Adrenal gland (tissue), 12 donors: Measurements from ENCODE around the gene ATOH8. TPM values are rescaled to one million over a fixed set of nuclear protein-coding genes. Genes with fewer than 3 reads are reported as not detected.
A peak's percentile ranks its signal among the peaks of the same experiment; 100 is the strongest.

Experiments
- DNase-seq, 7 donors: peaks; one replicate each; pipeline ENCODE4 v3.0.0-alpha.2; 2019 to 2020
- H3K27ac ChIP-seq, 5 donors: fragments of 200-600 bp; sonication (generic) in 4 of 5; 1 replicate in 3 of 5; 2 replicates in 2 of 5; pipeline versions ENCODE4 v1.5.1 to v1.8.0; 2016 to 2020; ENCODE audit warnings: mild to moderate bottlenecking in 1 of 5
- H3K27me3 ChIP-seq: fragments of 200-600 bp; 2 replicates; pipeline ENCODE4 v1.8.0; 2021
- H3K36me3 ChIP-seq, 2 donors: fragments of 200-600 bp; replicated peaks in 1 of 2; 1 replicate in 1 of 2; 2 replicates in 1 of 2; pipeline versions ENCODE4 v1.5.1 to v1.8.0; 2018 to 2022
- H3K4me1 ChIP-seq, 2 donors: fragments of 200-600 bp; replicated peaks in 1 of 2; 1 replicate in 1 of 2; 2 replicates in 1 of 2; pipeline versions ENCODE4 v1.5.1 to v1.8.0; 2018 to 2021
- H3K4me3 ChIP-seq, 4 donors: fragments of 200-600 bp; sonication (generic) in 3 of 4; one replicate each; pipeline ENCODE4 v1.5.1; 2016 to 2018
- H3K9me3 ChIP-seq, 3 donors: fragments of 200-600 bp; sonication (generic) in 1 of 3; replicated peaks in 1 of 3; 1 replicate in 2 of 3; 2 replicates in 1 of 3; pipeline versions ENCODE4 v1.5.1 to v1.8.0; 2016 to 2021
- POLR2A ChIP-seq, 2 donors: fragments of 450-650 bp; IDR thresholded peaks; one replicate each; pipeline ENCODE4 v1.6.1; 2017; ENCODE audit warnings: antibody characterized with exemption in 2 of 2, mild to moderate bottlenecking in 2 of 2, moderate library complexity in 1 of 2
- WGBS, 4 donors: extraction: QIAGEN DNeasy Blood & Tissue Kit in 2 of 4; methylation state at CpG; one replicate each; pipeline versions ENCODE4 v1.1.5 to v1.1.7; 2013 to 2017; 5-methylcytosine and 5-hydroxymethylcytosine counted together
- intact Hi-C, 2 donors: fragments of 100-400 bp; cut with DNase I; formaldehyde crosslinking; loops; one replicate each; pipeline versions ENCODE4 v1.14.1 to v1.15.0; 2022 to 2023
- polyA plus RNA-seq, 3 donors: library from polyadenylated mRNA; stranded (reverse); fragments of 200-250 nt in 2 of 3; fragments of 350-450 nt in 1 of 3; fragmentation: Illumina TruSeq in 1 of 3; extraction: RNeasy Lipid Tissue Mini Kit (QIAGEN cat#74804) in 1 of 3; gene quantifications; one replicate each; pipeline ENCODE4 v1.2.3, GENCODE V29; 2013 to 2014
- total RNA-seq, 9 donors: library from RNA; depleted of rRNA in 4 of 9; stranded (reverse); fragments of >200 nt in 4 of 9; fragments of 120-200 nt in 1 of 9; fragmentation: NEBNext Ultra II Directional in 1 of 9; extraction: Animal tissue kit (Norgen Biotek cat#: 25700) in 1 of 9; gene quantifications; one replicate each; pipeline versions ENCODE4 v1.1.0 to v1.2.4, GENCODE V29; 2013 to 2023
- TF ChIP-seq, protein P1 (sequence below), 6 experiments: fragments of 450-650 bp in 4 of 6; fragments of 200-600 bp in 2 of 6; sonication (generic) in 1 of 6; IDR thresholded peaks; 1 replicate in 5 of 6; 2 replicates in 1 of 6; pipeline versions ENCODE4 v1.5.1 to v1.8.0; 2016 to 2021; ENCODE audit warnings: antibody characterized with exemption in 6 of 6, mild to moderate bottlenecking in 2 of 6, moderate library complexity in 1 of 6
- donor health status: healthy with polysubstance abuse.
- donor health status: Bipolar disorder and iron deficiency.
- donor health status: DM: yes; HTN: yes; CAD: no.
- donor health status: DM: no; HTN: no; CAD: no.
- donor health status: DM: no; HTN: no; CAD: no.
- donor health status: DM: yes; HTN: yes; CAD: no.

Gene ATOH8
- total and polyA plus RNA-seq, 12 donors, result 0.88 to 44.0 (median 6.0) TPM

DNA sequence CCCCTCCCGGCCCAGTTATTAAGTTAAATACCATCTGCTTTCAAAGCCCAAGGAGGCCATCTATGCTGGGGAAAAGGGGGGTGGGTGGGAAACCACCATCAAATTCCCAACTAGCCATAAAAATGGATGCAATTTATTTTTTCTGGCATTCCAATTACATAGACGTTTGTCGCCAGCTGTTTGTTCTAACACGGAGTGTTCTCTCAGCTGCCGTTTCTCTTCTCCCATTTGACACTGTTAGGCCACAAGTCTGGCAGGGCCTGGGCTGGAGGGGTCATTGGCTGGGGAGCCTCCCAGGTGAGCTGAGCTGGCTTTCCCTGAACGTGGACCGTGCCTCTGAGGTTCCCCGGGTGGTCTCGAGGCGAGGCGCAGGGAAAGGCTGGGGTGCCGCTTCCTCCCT is 16.6 kb downstream of the ATOH8 start:
- no peaks in the 10 kb centered on the region for H3K36me3 ChIP-seq
- TF ChIP-seq, protein P1, sequence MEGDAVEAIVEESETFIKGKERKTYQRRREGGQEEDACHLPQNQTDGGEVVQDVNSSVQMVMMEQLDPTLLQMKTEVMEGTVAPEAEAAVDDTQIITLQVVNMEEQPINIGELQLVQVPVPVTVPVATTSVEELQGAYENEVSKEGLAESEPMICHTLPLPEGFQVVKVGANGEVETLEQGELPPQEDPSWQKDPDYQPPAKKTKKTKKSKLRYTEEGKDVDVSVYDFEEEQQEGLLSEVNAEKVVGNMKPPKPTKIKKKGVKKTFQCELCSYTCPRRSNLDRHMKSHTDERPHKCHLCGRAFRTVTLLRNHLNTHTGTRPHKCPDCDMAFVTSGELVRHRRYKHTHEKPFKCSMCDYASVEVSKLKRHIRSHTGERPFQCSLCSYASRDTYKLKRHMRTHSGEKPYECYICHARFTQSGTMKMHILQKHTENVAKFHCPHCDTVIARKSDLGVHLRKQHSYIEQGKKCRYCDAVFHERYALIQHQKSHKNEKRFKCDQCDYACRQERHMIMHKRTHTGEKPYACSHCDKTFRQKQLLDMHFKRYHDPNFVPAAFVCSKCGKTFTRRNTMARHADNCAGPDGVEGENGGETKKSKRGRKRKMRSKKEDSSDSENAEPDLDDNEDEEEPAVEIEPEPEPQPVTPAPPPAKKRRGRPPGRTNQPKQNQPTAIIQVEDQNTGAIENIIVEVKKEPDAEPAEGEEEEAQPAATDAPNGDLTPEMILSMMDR (IDR thresholded peaks at IDR 0.05), result no peak
- no peak for TF ChIP-seq POLR2A (IDR thresholded peaks at IDR 0.05)
- DNase-seq, result no peak
- H3K27me3 ChIP-seq, result peaks cover 2% of the 10 kb centered on the region
- intact Hi-C loops, result no loop called here
- H3K4me3 ChIP-seq, result no peak overlapping the region
- peaks cover 23 to 63% of the 10 kb centered on the region in 2 donors for H3K4me1 ChIP-seq
- H3K27ac ChIP-seq, result no peak overlapping the region
- WGBS, 4 donors, result 79 to 88% (median 83%) methylated on average over 12 of the region's 12 CpGs
- no peaks in the 10 kb centered on the region for H3K9me3 ChIP-seq

DNA sequence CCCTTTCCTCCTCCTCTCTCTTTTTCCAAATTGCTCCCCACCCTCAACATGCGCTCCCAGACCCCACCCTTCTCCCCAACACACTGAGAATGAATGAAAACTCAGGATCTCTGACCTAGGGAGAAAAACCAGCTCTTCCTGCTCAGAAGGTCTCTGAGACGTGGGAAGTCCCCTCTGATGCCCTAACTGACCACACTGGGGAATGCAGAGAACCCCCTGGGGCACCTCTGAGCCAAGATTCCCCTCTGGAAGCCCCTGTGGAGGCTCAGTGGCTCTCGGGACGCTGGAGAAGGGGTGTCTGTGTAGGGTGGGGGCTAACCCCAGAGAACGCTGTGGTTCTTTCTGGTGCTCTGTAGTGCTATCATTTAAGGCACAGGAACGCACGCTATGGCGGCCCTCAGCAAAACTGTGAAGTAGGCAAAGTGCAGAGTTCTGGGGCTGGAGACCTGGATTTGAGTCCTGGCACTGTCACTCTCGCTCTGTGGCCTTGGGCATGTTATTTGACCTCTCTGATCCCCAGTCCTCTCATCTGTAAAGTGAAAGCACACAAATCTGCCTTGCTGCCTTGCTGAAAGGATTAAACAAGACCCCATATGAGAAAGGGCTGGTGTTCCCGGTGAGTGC is 17.1 kb downstream of the ATOH8 start:
- peak overlapping the region in 1 of 5 donors; percentile 78 for H3K27ac ChIP-seq
- H3K4me3 ChIP-seq, result no peak overlapping the region
- no peaks in the 10 kb centered on the region for H3K36me3 ChIP-seq
- peaks cover 23 to 62% of the 10 kb centered on the region in 2 donors for H3K4me1 ChIP-seq
- intact Hi-C loops, result no loop called here
- no peaks in the 10 kb centered on the region for H3K9me3 ChIP-seq
- DNase-seq, result no peak
- WGBS, 4 donors, result 85 to 90% (median 88%) methylated on average over 9 to 10 of the region's 10 CpGs
- TF ChIP-seq, protein P1 (IDR thresholded peaks at IDR 0.05), result no peak
- TF ChIP-seq POLR2A (IDR thresholded peaks at IDR 0.05), result no peak
- H3K27me3 ChIP-seq, result no peaks in the 10 kb centered on the region

DNA sequence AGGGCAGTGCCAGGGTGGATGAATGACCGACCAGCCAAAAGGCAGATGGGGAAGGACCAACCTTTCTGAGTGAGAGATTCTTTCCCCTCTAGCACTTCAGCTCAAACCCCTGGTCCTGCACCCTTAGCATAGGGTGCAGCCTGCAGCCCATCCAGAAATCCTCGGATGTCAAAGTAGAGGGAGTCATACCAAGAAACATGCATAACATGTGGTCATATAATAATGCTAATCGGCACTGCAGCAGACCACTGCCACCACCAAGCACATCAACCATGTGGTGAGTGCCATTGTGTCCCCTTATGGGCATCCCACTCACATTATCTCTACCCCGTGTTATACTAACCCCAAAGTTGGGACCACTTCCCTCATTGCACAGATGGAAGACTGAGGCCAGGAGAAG is 17.7 kb downstream of the ATOH8 start:
- no peak for DNase-seq
- Histone ChIP-seq H3K27ac (peak overlapping the region in 4 of 5 donors; percentile 37 to 78 (median 68)), H3K36me3 (no peaks in the 10 kb centered on the region), H3K27me3 (no peaks in the 10 kb centered on the region), H3K9me3 (no peaks in the 10 kb centered on the region), H3K4me3 (no peak overlapping the region), H3K4me1 (peaks cover 23 to 59% of the 10 kb centered on the region in 2 donors)
- TF ChIP-seq, protein P1 (IDR thresholded peaks at IDR 0.05), result no peak
- TF ChIP-seq POLR2A (IDR thresholded peaks at IDR 0.05), result no peak
- 71 to 78% (median 77%) methylated on average over 4 of the region's 4 CpGs for WGBS, 4 donors
- intact Hi-C loops, result no loop called here

DNA sequence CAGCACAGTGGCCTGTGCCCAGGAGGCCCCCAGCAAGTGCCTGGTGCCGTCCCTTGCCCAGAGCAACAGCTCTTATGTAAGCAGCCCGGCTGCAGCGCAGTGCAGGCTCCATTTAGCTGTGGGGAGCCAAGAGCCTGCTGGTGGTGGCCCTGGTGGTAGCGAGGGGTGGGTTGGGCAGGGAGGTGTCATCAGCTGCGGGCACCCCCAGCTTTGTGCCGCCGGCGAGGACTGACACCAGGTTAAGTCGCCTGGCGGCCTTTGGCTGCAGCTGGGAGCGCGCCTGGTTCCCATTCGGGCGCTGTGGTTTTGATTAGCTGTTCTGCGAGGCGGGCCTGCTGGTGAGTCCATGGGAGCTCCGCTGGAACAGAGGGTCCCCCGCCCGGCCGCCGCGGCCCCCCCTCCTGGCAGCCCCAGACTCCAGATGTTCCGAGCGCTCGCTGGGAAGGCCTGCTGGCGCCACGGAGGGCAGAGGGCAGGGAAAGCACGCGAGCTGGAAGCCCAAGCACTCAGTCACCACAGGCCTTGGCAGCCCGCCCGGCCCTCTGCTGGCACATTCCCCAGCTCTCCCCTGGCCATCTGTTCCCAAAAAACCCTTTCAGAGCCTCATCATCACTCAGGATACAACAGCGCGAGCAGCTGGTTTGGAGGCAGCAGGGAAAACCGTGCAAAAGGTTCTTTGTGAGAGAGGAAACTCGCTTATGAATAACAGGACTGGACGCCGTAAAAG is 18.4 kb downstream of the ATOH8 start:
- Histone ChIP-seq H3K27me3 (no peaks in the 10 kb centered on the region), H3K36me3 (no peaks in the 10 kb centered on the region), H3K27ac (peak overlapping the region in 4 of 5 donors; percentile 37 to 78 (median 68)), H3K9me3 (no peaks in the 10 kb centered on the region), H3K4me1 (peaks cover 23 to 59% of the 10 kb centered on the region in 2 donors), H3K4me3 (no peak overlapping the region)
- TF ChIP-seq POLR2A (IDR thresholded peaks at IDR 0.05), result no peak
- TF ChIP-seq, protein P1 (IDR thresholded peaks at IDR 0.05), result peak in 5 of 6 experiments; percentile 10 to 54 (median 32)
- DNase-seq, result peak; percentile 97 to 99 (median 98)
- 2 to 10% (median 7%) methylated on average over 8 to 37 of the region's 37 CpGs for WGBS, 4 donors
- intact Hi-C loops, result no loop called here
